CD14-positive monocyte (primary cell): ENCODE data around the gene CAB39L. TPM values are rescaled to one million over a fixed set of nuclear protein-coding genes. Genes with fewer than 3 reads are reported as not detected.

Experiments
- DNase-seq, 3 donors: peaks; one replicate each; pipeline ENCODE4 v3.0.0-alpha.2; 2011 to 2022
- H2AFZ ChIP-seq: 2 replicates; pipeline ENCODE4 v1.6.0; 2012; ENCODE audit warnings: mild to moderate bottlenecking, low read depth, low read length, inconsistent platforms; ENCODE audit not compliant: insufficient read depth, poor library complexity, severe bottlenecking
- H3K27ac ChIP-seq, 2 donors: 1 replicate in 1 of 2; 2 replicates in 1 of 2; pipeline ENCODE4 v1.5.1; 2012 to 2013; ENCODE audit warnings: low read length in 2 of 2, control low read depth in 1 of 2, inconsistent platforms in 1 of 2, low read depth in 1 of 2, mild to moderate bottlenecking in 1 of 2
- H3K27me3 ChIP-seq, 2 donors: one replicate each; pipeline versions ENCODE4 v1.6.0 to v1.6.1; 2011 to 2013; ENCODE audit warnings: low read length in 2 of 2; ENCODE audit not compliant: control insufficient read depth in 2 of 2, insufficient read depth in 2 of 2
- H3K36me3 ChIP-seq, 2 donors: replicated peaks in 1 of 2; 1 replicate in 1 of 2; 2 replicates in 1 of 2; pipeline versions ENCODE4 v1.5.1 to v1.6.1; 2012 to 2013; ENCODE audit warnings: low read length in 2 of 2, control low read depth in 1 of 2, inconsistent platforms in 1 of 2, mild to moderate bottlenecking in 1 of 2; ENCODE audit not compliant: insufficient read depth in 2 of 2, control insufficient read depth in 1 of 2
- H3K4me1 ChIP-seq, 2 donors: 1 replicate in 1 of 2; 2 replicates in 1 of 2; pipeline versions ENCODE4 v1.5.1 to v1.6.1; 2012 to 2013; ENCODE audit warnings: low read length in 2 of 2, control low read depth in 1 of 2, inconsistent platforms in 1 of 2, mild to moderate bottlenecking in 1 of 2, moderate library complexity in 1 of 2; ENCODE audit not compliant: insufficient read depth in 2 of 2, control insufficient read depth in 1 of 2
- H3K4me2 ChIP-seq: replicated peaks from 2 replicates; pipeline ENCODE3; 2012; ENCODE audit warnings: low read length, moderate library complexity, mild to moderate bottlenecking; ENCODE audit not compliant: poor library complexity, severe bottlenecking; ENCODE audit errors: extremely low read depth
- H3K4me3 ChIP-seq, 3 experiments: fragments of 200-600 bp in 1 of 3; sonication (generic) in 1 of 3; replicated peaks in 1 of 3; 1 replicate in 2 of 3; 2 replicates in 1 of 3; pipeline ENCODE4 v1.5.1; 2011 to 2013; ENCODE audit warnings: low read length in 3 of 3, mild to moderate bottlenecking in 3 of 3, control low read depth in 2 of 3, low read depth in 2 of 3, inconsistent platforms in 1 of 3, moderate library complexity in 1 of 3
- H3K79me2 ChIP-seq: 2 replicates; pipeline ENCODE4 v1.6.0; 2012; ENCODE audit warnings: mild to moderate bottlenecking, control low read depth, inconsistent platforms, low read length, moderate library complexity; ENCODE audit not compliant: insufficient read depth
- H3K9ac ChIP-seq: 2 replicates; pipeline ENCODE4 v1.6.0; 2017; ENCODE audit warnings: low read length, mild to moderate bottlenecking; ENCODE audit not compliant: insufficient read depth, poor library complexity, severe bottlenecking
- H3K9me3 ChIP-seq, 2 donors: replicated peaks in 1 of 2; 1 replicate in 1 of 2; 2 replicates in 1 of 2; pipeline versions ENCODE4 v1.5.1 to v1.6.1; 2012 to 2013; ENCODE audit warnings: low read length in 2 of 2, control low read depth in 1 of 2; ENCODE audit not compliant: control insufficient read depth in 1 of 2, insufficient read depth in 1 of 2
- H4K20me1 ChIP-seq: 2 replicates; pipeline ENCODE4 v1.6.0; 2012; ENCODE audit warnings: mild to moderate bottlenecking, low read length, control low read depth, moderate library complexity; ENCODE audit not compliant: insufficient read depth
- H3K27ac Mint-ChIP-seq, 7 donors: one replicate each; pipeline ENCODE4 v1.8.0; 2020; ENCODE audit warnings: mild to moderate bottlenecking in 7 of 7, mixed read lengths in 7 of 7, moderate library complexity in 6 of 7, inconsistent platforms in 2 of 7
- H3K27me3 Mint-ChIP-seq, 3 donors: one replicate each; pipeline ENCODE4 v1.8.0; 2021 to 2022; ENCODE audit warnings: low read depth in 3 of 3, mild to moderate bottlenecking in 3 of 3, mixed read lengths in 3 of 3, moderate library complexity in 3 of 3, inconsistent platforms in 1 of 3
- H3K36me3 Mint-ChIP-seq, 2 donors: one replicate each; pipeline ENCODE4 v1.8.0; 2020; ENCODE audit warnings: mixed read lengths in 2 of 2, inconsistent platforms in 1 of 2, mild to moderate bottlenecking in 1 of 2
- H3K4me1 Mint-ChIP-seq: one replicate; pipeline ENCODE4 v1.8.0; 2020; ENCODE audit warnings: mild to moderate bottlenecking, mixed read lengths
- H3K4me3 Mint-ChIP-seq, 2 donors: one replicate each; pipeline ENCODE4 v1.8.0; 2020; ENCODE audit warnings: mild to moderate bottlenecking in 2 of 2, mixed read lengths in 2 of 2, moderate library complexity in 1 of 2
- H3K9me3 Mint-ChIP-seq, 7 donors: one replicate each; pipeline ENCODE4 v1.8.0; 2020 to 2022; ENCODE audit warnings: mixed read lengths in 7 of 7, mild to moderate bottlenecking in 6 of 7, moderate library complexity in 6 of 7, inconsistent platforms in 2 of 7
- WGBS: methylation state at CpG from one replicate; pipeline ENCODE4 v1.1.5; 2013; ENCODE audit warnings: missing lambda C conversion rate; ENCODE audit not compliant: insufficient coverage; 5-methylcytosine and 5-hydroxymethylcytosine counted together
- intact Hi-C, 2 donors: fragments of 100-400 bp; cut with micrococcal nuclease; formaldehyde crosslinking; loops; one replicate each; pipeline versions ENCODE4 v1.15.0 to v1.15.1; 2023
- polyA plus RNA-seq, 3 donors: library from polyadenylated mRNA; depleted of rRNA in 1 of 3; unstranded in 2 of 3; stranded (reverse) in 1 of 3; fragments of 300-500 nt in 2 of 3; fragments of >200 nt in 1 of 3; fragmentation: Illumina TruSeq in 2 of 3; gene quantifications; 1 replicate in 2 of 3; 2 replicates in 1 of 3; pipeline ENCODE4 v1.2.3, GENCODE V29; 2012 to 2021
- TF ChIP-seq, protein P1 (sequence below): fragments of 200-600 bp; IDR thresholded peaks from one replicate; pipeline ENCODE4 v1.8.0; 2022; ENCODE audit warnings: antibody characterized with exemption, mild to moderate bottlenecking

CAB39L gene
- polyA plus RNA-seq, 3 donors, result 1.9 to 5.1 (median 2.7) TPM

DNA sequence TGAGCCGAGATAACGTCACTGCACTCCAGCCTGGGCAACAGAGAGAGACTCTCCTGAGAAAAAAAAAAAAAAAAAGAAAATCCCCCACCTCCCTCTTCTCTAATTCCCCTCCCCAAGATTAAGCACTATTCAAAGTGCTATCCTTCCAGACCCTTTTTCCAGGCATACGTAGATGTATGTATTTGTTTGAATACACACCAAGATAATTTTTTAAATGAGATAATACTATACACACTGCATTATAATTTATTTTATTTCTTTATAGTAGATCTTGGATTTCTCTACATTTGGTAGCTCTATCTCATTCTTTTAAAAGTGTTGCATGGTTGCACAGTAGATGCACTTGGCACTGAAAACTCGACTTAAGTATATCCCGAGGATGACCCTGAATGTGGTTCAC is 32.5 kb downstream of the CAB39L start:
- Mint-ChIP-seq H3K4me3 (no peak overlapping the region), H3K27me3 (no peaks in the 10 kb centered on the region), H3K36me3 (peaks cover 5 to 6% of the 10 kb centered on the region in 2 donors), H3K4me1 (peaks cover 3% of the 10 kb centered on the region), H3K9me3 (peaks cover 0 to 5% (median 0%) of the 10 kb centered on the region in 7 donors), H3K27ac (no peak overlapping the region)
- Histone ChIP-seq H3K27me3 (no peaks in the 10 kb centered on the region), H3K9me3 (no peaks in the 10 kb centered on the region), H3K4me2 (no peak overlapping the region), H3K4me3 (no peak overlapping the region), H3K36me3 (no peaks in the 10 kb centered on the region), H2AFZ (no peak overlapping the region), H3K4me1 (no peaks in the 10 kb centered on the region), H3K27ac (no peak overlapping the region), H4K20me1 (no peaks in the 10 kb centered on the region), H3K79me2 (no peaks in the 10 kb centered on the region), H3K9ac (no peak overlapping the region)
- DNase-seq, result no peak
- intact Hi-C loops, result no loop called here
- 100% methylated on average over 2 of the region's 5 CpGs for WGBS
- TF ChIP-seq, protein P1, sequence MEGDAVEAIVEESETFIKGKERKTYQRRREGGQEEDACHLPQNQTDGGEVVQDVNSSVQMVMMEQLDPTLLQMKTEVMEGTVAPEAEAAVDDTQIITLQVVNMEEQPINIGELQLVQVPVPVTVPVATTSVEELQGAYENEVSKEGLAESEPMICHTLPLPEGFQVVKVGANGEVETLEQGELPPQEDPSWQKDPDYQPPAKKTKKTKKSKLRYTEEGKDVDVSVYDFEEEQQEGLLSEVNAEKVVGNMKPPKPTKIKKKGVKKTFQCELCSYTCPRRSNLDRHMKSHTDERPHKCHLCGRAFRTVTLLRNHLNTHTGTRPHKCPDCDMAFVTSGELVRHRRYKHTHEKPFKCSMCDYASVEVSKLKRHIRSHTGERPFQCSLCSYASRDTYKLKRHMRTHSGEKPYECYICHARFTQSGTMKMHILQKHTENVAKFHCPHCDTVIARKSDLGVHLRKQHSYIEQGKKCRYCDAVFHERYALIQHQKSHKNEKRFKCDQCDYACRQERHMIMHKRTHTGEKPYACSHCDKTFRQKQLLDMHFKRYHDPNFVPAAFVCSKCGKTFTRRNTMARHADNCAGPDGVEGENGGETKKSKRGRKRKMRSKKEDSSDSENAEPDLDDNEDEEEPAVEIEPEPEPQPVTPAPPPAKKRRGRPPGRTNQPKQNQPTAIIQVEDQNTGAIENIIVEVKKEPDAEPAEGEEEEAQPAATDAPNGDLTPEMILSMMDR, result no peak

DNA sequence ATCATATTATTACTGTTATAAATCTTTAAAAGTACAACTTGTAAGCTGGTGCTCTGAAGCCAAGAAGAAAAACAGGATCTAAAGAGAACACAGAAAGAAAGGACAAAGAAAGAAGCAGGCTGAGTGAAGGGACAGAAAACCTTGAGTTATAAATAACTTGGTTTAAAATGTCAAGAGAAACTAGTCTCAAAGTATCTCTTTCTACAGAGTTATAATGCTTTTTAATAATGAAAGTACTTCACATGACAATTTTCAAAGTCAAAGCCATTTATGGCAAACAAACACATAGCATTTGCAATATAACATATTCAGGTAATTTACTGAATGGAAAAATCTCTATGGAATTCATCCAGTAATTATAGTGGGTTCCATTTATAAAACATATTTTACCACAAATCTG is 33.4 kb downstream of the CAB39L start:
- Histone ChIP-seq H2AFZ (no peak overlapping the region), H3K27ac (no peak overlapping the region), H3K9ac (no peak overlapping the region), H4K20me1 (no peaks in the 10 kb centered on the region), H3K4me3 (no peak overlapping the region), H3K4me1 (no peaks in the 10 kb centered on the region), H3K9me3 (peaks cover 0 to under 1% of the 10 kb centered on the region in 2 donors), H3K79me2 (no peaks in the 10 kb centered on the region), H3K4me2 (no peak overlapping the region), H3K36me3 (no peaks in the 10 kb centered on the region), H3K27me3 (no peaks in the 10 kb centered on the region)
- H3K4me3 Mint-ChIP-seq, result no peak overlapping the region
- H3K36me3 Mint-ChIP-seq, result peaks cover 5 to 6% of the 10 kb centered on the region in 2 donors
- no peak overlapping the region for H3K27ac Mint-ChIP-seq
- TF ChIP-seq, protein P1, result no peak
- intact Hi-C loops, result no loop called here
- peaks cover 0 to 11% (median 5%) of the 10 kb centered on the region in 7 donors for H3K9me3 Mint-ChIP-seq
- H3K4me1 Mint-ChIP-seq, result no peaks in the 10 kb centered on the region
- no peaks in the 10 kb centered on the region for H3K27me3 Mint-ChIP-seq
- DNase-seq, result no peak
